ENCODE results near the gene ARFGEF3.

- TF ChIP-seq CTCF (IDR thresholded peaks at IDR 0.05) = no peak
- no peak for TF ChIP-seq ZFX (IDR thresholded peaks at IDR 0.05; ENCODE audit: borderline replicate concordance)
These were observed 210.0 kb downstream of the ARFGEF3 start for GRCh38 chr6:138371720-138372119.

Measured in 22Rv1 (cell line).